NCI-H2227 (cell line): Measurements from ENCODE around the gene CDPF1.
"Not testable (repeated sequence)": the region's sequence is repeated elsewhere in the genome, so short reads cannot be mapped to it uniquely, and the experiment has no call there.

Experiments used
- DNase-seq: peaks from one replicate; lab custom pipeline; 2025; ENCODE audit not compliant: unreplicated experiment; lab: John Stamatoyannopoulos, UW

CDPF1 gene

DNA sequence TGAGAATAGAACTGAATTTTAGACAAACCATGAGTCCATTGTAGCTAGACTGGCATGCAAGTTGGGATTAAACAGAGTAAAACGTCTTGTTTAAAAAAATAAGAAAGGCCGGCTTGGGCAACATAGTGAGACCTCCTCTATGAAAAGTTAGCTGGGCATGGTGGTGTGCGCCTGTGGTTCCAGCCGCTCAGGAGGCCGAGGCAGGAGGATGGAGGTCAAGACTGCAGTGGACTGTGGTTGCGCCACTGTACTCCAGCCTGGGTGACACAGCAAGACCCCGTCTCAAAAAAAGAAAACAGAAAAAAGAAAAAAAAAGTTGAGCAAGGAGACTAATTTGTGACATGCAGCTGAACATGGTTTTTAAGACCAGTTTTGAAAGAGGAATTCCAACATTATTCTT is 23.5 kb downstream of the CDPF1 start:
- no peak for DNase-seq

DNA sequence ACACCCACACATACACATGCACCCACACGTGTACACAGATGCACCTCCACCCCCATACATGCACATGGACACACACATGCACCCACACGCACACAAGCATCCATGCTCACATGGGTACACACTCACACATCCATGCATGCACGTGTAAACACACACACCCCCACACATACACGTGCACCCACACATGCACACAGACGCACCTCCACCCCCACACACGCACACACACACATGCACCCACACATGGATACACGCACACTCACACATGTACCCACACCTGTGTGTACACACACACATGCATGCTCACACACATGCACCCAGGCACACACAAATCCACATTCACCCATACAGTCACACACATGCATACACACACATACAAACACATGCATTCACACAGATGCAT is 24.5 kb downstream of the CDPF1 start:
- no peak for DNase-seq

DNA sequence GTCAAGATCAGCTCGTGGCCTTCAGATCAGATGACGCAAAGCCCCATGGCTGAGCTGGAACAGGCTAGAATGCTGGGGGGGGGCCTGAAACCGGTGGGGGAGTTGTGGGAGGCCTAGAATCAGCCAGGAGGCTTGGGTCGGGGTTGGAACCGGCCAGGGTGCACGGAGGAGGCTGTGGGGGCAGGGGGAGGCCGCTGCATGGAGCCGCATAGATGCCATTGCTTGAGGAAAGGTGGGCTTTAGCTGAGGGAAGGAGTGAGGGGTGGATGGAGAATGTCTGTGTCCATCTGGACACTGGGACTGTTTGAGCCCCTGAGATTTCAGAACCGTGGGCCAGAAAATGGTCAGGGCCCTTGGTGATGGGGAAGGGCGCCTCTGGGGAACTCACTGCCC is 25.2 kb downstream of the CDPF1 start:
- no peak for DNase-seq

DNA sequence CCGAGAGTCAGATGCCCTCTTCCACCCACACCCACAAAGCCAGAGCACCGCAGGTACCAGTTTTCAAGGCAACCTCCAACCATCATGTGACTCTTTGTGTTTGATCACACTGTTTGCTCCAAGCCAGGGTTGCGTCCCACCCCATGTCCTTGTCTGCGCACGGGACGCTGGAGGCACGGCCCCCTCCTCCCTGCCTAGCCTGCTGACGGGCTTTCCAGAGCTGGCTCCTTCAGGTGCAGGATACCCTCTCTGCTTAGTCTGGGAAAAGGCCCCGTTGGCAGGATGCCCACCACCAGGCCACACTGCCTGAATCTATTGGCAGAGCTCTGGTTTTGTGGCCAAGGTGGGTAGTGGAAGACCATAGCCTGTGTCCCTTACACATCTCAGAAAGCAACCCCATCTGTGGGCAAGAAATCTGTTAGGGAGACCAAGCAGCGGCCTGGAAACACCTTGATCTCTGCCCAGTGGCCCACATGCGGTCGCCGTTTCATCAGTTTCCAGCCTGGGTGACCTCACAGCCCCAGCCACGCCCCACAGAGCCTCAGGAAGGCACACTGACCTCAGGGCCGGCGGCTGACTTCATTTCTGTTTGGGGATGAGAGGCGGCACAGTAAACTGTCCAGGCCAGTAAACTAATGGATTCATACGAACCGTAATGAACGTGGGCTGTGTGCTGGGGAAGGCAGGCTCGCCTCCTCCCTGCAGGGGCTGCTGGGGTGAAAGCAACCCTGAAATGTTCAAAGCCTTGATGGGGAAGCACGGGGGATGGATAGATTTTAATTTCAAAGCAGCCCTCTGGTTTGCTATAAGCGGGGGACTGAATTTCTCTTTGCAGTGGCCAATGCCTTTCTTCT is 25.8 kb downstream of the CDPF1 start:
- DNase-seq, result no peak

DNA sequence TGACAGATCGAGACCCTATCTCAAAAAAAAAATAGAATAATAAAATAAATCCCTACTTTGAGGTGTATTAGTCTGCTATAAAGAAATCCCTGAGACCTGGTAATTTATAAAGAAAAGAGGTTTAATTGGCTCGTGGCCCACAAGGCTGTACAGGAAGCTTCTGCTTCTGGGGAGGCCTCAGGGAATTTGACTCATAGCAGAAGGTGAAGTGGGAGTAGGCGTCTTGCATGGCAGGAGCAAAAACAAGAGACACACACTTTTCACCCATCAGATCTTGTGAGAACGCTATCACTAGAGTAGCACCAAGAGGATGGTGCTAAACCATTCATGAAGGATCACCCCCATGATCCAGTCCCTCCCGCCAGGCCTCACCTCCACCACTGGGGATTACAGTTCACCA is 29.2 kb downstream of the CDPF1 start:
- DNase-seq, result no peak

DNA sequence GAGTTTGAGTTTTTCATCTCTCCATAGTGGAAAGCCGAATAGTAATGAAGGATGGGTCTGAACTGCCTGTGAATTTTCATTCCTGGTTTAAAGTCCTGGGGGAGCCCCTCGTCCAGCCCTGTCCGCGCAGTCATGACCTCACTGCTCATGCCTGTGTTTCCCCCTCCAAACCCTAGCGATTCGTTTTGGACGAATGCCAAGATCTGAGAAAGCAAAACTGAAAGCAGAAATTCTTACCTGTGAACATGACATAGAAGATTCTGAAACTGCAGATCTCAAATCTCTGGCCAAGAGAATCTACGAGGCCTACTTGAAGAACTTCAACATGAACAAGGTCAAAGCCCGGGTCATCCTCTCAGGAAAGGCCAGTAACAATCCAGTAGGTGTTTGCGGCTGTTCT is 30.5 kb downstream of the CDPF1 start:
- DNase-seq, result no peak

DNA sequence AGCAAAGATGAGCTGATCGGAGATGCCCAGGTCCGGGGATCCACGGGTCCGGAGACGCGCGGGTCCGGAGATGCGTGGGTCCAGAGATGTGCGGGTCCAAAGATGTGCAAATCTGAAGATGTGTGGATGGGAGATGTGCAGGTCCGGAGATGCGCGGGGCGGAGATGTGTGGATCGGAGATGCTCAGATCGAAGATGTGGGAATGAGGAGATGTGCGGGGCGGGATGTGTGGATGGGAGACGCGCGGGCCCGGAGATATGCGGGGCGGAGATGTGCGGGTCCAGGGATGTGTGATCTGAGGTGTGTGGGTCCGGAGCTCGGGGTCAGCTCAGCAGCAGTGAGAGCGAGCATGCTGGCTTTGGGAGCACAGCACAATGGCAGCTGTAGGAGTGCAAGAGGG is 35.5 kb downstream of the CDPF1 start:
- DNase-seq, result no peak

DNA sequence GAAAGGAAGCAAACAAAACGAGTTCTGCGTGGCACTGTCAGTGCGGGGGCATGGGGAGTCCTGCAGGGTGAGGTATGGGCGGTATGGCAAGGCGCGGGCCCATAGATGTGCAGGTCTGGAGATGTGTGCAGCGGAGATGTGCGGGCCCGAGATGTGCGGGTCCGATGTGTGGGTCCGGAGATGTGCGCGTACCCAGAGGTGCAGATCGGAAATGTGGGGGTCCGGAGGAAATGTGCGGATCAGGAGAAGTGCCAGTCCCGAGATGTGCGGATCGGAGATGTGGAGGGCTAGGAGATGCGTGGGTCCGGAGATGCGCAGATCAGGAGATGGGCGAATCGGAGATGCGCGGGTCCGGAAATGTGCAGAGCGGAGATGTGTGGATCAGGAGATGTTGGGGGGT is 35.9 kb downstream of the CDPF1 start:
- DNase-seq, result no peak

DNA sequence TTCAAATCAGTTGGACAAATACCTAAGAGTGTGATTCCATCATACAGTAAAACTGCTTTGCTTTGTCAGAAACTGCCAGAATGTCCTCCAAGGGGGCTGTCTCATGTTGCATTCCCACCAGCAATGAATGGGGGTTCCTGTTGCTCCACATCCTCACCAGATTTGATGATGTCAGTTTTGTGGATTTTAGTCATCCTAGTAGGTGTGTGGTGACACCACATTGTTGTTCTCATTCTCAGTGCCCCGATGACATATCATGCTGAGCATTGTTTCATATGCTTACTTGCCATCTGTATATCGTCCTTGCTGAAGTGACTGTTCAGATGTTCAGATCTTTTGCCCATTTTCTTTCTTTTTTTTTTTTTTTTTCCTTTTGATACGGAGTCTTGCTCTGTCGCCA is 37.0 kb downstream of the CDPF1 start:
- DNase-seq, result no peak

DNA sequence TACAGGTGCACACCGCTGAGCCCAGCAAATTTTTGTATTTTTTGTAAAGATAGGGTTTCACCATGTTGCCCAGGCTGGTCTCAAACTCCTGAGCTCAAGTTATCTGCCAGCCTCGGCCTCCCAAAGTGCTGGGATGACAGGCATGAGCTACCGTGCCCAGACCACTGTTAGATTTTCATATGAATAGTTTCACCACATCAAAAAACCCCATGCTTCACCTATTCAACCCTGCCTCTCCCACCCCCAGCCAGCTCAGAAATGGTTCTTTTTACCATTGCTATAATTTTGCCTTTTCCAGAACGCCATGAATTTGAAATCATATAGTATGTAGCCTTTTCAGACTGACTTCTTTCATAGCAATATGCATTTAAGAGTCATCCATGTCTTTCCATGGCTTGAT is 37.9 kb downstream of the CDPF1 start:
- DNase-seq, result no peak

DNA sequence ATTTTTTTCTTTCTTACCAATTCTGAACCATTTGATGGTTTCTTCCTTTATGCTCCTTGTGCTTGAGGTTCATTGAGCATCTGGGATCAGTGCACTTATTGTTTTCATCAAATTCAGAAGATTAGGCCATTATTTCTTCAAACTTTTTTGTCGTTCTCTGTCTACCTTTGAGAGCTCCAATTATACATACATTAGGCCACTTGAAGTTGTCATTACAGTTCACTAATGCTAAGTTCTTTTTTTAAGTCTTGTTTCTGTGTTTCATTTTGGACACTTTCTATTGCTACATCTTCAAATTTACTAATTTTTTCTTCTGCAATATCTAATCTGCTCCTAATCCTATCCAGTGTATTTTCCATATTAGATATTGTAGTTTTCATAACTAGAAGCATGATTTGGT is 40.8 kb downstream of the CDPF1 start:
- DNase-seq, result no peak

DNA sequence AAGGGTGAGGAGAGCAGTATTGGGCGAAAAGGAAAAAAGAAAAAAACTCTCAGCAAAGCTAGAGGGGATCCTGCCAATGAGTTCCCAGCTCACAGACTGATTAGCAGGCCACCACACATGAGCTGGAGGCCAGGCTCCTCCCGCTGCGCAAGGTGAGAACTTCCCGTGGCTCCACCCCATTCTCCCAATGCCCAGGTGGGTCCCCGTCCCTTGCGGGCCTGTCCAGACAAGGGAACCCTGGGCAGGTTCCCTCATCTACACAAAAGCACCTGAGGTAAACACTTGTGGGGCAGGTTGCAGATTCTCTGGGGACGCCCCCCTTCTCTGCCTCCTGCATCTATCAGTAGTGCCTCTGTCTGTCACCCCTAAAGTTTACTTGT is 46.5 kb downstream of the CDPF1 start:
- no peak for DNase-seq

DNA sequence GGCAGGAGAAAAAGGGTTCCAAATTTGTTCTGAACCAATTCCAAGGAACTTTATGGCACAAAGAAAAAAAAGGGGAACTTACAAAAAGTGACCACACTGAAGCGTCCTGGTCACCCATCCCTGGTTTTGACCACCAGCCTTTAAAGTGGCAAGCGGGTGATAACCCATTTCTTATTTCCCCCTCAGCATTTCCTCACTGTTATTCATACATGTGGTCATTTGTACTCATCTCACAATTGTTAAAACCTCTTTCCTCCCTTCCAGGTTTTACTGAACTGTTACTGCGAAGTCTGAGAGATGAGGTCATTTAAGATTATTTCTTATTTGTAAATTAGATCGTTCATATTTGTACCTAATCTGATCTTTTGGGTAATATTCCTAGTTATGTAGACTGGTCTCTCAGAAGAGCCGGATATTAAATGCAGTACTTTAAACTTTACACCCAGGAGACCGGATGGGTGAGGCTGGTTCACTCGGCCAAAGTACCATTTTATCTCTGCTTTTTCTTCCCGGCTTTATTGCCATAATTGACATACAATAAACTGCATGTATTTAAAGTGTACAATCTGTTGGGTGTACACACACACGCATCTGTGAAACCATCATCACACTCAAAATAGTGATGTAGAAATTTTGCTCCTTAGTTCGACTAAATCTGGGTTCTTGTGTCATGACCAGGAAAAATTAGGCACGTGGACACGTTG is 47.0 kb downstream of the CDPF1 start:
- DNase-seq, result no peak

DNA sequence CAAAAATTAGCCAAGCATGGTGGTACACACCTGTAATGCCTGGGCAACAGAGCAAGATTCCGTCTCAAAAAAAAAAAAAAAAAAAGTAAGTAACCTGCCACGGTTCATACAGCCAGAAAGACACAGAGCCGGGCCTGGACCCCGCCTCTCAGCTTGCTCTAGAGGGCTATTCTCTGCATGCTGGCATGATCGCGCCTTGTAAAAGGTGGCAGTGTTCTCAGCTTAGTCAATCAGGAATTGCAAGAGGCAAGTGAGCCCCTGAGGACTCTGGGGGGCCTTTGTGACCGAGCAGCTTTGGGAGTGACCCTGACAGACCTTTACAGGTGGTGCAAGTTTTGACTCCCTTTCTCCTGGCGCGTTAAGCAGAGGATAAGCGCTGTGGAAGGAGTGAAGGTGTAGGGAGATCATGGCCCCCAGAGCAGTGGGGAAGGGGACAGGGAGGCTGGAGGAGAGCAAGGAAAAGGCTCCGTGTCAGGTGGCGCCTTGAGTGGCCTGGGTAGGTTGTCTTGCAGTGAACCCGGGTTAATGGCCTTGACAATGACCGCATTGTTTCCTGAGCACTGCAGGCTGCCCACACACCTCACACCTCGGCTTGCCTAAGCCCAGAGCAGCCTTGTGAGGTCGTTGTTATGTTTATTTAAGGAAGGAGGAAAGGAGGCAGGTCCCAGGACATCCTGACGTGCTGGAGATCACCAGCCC is 48.9 kb downstream of the CDPF1 start:
- DNase-seq, result no peak

DNA sequence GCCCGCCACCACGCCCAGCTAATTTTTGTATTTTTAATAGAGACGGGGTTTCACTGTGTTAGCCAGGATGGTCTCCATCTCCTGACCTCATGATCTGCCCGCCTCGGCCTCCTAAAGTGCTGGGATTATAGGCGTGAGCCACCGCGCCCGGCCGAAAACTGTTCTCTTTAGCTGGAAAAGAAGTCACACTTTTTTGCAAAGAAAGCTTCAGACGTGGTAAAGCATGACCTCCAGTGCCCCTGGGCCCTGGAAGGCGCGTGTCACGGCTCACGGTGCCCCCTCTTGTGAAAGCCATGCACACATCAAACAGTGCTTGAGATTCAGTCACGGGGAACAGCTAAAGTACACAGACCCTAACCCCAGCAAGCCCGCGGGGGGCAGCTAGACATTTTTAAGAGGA is 51.3 kb downstream of the CDPF1 start:
- DNase-seq, result not testable (repeated sequence)

DNA sequence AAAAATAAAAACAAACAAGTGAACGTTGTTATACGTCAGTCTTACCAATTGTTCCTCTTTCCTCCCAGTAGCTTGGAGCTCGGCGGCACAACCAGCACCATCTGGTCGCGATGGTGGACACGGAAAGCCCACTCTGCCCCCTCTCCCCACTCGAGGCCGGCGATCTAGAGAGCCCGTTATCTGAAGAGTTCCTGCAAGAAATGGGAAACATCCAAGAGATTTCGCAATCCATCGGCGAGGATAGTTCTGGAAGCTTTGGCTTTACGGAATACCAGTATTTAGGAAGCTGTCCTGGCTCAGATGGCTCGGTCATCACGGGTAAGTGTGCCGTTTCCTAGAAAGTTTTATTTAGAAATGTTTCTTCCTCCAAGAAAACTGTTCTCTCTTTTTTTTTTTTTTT is 51.8 kb downstream of the CDPF1 start:
- no peak for DNase-seq

DNA sequence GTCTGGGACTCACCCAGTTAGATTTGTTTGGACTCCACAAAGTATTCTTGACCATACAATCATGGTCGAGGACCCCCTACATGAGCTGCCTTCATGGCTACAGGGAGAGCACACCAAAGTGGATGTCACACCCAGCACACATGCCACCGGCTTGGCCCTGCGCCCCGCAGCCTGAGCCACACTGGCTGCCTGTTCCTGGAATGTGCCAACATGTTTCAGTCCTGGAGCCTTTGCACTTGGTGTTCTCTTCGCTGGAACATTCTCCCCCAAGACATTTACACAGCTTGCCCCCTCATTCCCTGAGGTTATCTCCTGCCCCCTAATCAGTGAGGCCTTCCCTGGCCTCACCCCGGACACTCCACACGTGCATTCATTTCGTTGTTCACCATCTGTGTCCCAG is 53.8 kb downstream of the CDPF1 start:
- no peak for DNase-seq

DNA sequence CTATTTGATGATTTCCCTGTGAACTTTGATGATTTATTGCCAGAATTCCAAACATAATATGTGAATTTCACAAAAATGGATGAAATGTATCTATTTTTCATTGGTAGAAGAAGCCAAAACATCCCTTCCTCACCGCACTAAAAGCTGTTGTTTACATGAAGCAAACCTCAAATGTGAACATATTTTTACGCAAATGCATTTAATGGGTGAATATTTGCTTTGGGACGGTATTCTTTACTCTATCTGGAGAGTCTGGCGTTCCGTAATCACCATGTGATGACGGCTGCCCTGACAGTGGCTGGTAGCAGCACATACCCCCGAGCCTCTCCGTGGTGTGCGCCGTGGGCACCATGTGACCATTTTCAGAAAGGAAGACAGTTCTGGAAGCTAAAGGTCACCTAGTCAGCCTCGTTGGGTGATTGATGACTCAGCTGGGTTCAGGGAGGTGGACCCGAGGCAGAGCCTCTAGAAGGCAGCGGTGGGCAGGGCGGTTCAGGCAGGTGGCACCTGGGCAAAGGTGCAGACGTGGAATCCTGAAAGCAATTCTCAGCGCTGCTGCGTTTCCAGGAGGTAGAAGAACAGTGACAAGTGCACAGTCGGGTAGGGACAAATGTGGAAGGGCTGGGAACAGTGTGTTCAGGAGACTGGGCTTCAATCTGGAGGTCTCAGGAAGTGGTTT is 54.5 kb downstream of the CDPF1 start:
- DNase-seq, result no peak
